GM12873 (cell line): ENCODE results near the gene ING1.

ENCODE experiments used
- CTCF ChIP-seq: IDR thresholded peaks from 2 replicates; pipeline ENCODE4 v1.5.1; 2012; ENCODE audit warnings: low read depth, mild to moderate bottlenecking, moderate library complexity, low read length, control low read depth; ENCODE audit not compliant: insufficient read depth; ENCODE audit errors: missing control alignments

The ING1 gene

GRCh38 chr13:110771194-110771593, 57.7 kb downstream of the ING1 start:
- no peak for TF ChIP-seq CTCF

DNA sequence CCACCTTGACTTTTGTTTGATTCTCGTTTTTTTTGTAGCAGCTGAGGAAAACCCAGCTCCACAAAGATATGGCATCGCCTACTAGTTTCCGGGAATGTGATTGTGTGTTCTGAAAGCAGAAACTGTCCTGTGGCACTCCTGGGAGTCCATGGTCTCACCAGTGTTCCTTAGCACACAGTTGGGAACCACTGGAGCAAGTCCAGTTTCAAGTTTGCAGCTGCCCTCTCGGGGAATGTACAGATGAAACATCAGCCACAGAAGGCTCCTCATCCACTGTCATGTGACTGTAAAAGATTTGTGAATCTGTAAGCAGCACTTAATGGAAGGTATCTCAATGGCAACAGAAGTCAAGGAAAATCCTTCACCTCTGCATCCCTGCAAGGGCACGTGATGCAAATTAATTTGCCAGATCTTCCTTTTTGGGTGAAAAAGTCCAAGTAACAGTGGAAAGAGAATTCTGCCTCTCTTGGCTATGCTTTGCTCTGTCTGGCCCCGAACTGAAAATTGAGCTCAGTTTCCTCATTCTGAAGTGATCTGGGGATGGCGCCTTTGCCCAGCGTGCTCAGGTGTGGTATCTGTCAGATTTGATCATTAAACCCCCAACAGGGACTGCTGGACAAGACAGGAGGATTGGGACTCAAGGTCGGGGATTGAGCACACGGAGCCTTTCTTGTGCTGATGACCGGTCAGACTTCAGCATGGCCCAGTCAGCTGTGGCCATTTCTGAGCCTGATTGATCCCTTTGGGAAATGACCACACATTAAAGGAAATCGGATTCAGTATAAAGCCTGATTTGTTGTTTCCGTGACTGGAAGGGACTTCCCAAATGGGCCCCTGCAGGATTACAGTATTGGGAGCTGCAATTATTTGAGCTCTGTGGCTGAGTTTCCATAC, 58.8 kb downstream of the ING1 start:
- no peak for TF ChIP-seq CTCF
